ENCODE results near the gene GRID2.

DNA sequence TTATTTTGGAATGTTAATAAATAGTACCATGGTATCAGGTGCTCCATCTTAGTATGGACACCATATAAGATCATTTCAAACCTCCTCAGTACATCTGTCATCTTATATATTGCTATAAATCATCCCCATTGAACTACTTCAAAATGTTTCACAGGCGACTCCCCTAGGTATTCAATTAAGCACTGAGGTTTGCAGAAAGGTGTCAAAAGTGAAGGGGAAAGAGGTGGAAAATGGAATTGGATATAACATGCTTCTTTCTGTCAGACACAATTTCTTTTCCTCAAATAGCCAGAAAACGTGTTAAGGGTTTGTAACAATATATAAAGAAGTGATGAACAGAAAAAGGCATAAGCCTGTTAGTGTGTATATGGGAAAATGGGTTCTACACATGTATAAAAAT is 325.5 kb downstream of the GRID2 start:
- TF ChIP-seq, protein P1, sequence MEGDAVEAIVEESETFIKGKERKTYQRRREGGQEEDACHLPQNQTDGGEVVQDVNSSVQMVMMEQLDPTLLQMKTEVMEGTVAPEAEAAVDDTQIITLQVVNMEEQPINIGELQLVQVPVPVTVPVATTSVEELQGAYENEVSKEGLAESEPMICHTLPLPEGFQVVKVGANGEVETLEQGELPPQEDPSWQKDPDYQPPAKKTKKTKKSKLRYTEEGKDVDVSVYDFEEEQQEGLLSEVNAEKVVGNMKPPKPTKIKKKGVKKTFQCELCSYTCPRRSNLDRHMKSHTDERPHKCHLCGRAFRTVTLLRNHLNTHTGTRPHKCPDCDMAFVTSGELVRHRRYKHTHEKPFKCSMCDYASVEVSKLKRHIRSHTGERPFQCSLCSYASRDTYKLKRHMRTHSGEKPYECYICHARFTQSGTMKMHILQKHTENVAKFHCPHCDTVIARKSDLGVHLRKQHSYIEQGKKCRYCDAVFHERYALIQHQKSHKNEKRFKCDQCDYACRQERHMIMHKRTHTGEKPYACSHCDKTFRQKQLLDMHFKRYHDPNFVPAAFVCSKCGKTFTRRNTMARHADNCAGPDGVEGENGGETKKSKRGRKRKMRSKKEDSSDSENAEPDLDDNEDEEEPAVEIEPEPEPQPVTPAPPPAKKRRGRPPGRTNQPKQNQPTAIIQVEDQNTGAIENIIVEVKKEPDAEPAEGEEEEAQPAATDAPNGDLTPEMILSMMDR (IDR thresholded peaks at IDR 0.05) = no peak
- no peak for TF ChIP-seq POLR2A (IDR thresholded peaks at IDR 0.05)
